LNCaP clone FGC (cell line): ENCODE measurements around the gene AQP2.

ENCODE experiments used
- DNase-seq: peaks from one replicate; pipeline ENCODE4 v3.0.0-alpha.2; 2011; ENCODE audit warnings: low read depth
- H3K4me3 ChIP-seq: 2 replicates; pipeline ENCODE4 v1.5.1; 2011; ENCODE audit warnings: mild to moderate bottlenecking, low read depth, low read length, control low read depth
- TF ChIP-seq, protein P1 (sequence below): IDR thresholded peaks from 2 replicates; pipeline ENCODE4 v1.5.1; 2012; ENCODE audit warnings: mild to moderate bottlenecking; ENCODE audit not compliant: control insufficient read depth, insufficient read depth; ENCODE audit errors: extremely low read depth

AQP2 gene

DNA sequence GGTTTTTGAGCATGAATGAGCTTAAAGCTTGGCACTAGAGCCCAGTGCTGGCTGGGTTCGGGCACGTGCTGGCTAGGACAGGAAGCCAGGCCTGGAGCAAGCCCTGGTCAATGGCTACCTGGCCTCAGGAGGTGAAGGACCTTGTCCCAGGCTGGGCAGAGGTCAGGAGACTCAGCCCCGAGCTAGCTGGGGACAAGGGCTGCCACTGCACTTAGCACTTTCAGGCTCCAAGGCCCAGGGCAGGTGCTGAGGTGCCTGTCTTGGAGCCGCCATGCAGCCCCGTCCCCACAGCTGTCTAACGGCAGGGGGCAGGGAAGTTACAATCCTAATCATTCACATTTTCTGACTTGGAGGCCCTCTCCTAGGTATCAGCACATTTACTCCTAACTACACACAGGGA lies 17.9 kb downstream of the AQP2 start:
- DNase-seq: no peak
- TF ChIP-seq, protein P1, sequence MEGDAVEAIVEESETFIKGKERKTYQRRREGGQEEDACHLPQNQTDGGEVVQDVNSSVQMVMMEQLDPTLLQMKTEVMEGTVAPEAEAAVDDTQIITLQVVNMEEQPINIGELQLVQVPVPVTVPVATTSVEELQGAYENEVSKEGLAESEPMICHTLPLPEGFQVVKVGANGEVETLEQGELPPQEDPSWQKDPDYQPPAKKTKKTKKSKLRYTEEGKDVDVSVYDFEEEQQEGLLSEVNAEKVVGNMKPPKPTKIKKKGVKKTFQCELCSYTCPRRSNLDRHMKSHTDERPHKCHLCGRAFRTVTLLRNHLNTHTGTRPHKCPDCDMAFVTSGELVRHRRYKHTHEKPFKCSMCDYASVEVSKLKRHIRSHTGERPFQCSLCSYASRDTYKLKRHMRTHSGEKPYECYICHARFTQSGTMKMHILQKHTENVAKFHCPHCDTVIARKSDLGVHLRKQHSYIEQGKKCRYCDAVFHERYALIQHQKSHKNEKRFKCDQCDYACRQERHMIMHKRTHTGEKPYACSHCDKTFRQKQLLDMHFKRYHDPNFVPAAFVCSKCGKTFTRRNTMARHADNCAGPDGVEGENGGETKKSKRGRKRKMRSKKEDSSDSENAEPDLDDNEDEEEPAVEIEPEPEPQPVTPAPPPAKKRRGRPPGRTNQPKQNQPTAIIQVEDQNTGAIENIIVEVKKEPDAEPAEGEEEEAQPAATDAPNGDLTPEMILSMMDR: no peak
- H3K4me3 ChIP-seq: no peak overlapping the region

GRCh38 chr12:49969027-49969426 lies 18.5 kb downstream of the AQP2 start:
- H3K4me3 ChIP-seq: no peak overlapping the region
- TF ChIP-seq, protein P1: no peak
- DNase-seq: no peak

- H3K4me3 ChIP-seq: no peak overlapping the region
- no peak for DNase-seq
- TF ChIP-seq, protein P1: no peak
These were observed 19.3 kb downstream of the AQP2 start for GRCh38 chr12:49969651-49970429.

DNA sequence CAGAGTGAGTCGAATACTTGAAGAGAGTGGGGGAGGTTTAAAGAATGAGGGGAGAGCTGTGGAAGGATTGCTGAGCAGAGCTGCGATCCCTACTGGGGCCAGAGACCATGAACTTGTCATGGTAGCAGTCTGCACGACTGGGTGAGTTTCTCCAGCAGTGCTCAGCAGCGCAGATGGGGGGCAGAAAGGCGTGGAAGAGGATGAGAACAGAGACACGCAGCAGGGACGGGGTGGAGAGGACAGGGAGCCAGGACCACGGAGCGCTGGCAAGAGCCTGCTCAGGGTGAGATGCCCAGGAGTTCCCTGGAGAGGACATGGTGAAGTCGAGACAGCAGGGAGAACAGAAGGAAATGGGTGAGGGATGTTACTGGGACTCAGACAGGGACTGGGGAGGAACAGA lies 20.1 kb downstream of the AQP2 start:
- no peak overlapping the region for H3K4me3 ChIP-seq
- TF ChIP-seq, protein P1: no peak
- no peak for DNase-seq

DNA sequence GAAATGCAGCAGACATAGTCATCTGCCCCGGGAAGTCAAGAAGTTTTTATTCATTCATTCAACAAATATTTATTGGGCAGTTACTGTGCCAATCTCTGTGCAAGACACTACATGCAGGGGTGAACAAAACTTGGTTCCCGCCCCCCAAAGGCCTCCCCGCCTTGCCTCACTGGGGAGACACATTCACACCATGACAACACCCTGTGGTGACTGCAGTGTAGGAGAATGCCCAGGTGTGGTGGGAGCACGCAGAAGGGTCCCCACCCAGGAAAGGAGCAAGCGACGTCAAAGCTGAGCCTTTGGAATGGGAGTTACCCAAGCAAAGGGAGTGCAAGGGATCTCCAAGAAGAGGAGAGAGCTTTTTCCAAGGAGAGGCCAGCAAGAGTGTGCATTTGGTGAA lies 20.6 kb downstream of the AQP2 start:
- TF ChIP-seq, protein P1: no peak
- no peak for DNase-seq
- no peak overlapping the region for H3K4me3 ChIP-seq

GRCh38 chr12:49972129-49972528 lies 21.6 kb downstream of the AQP2 start:
- H3K4me3 ChIP-seq: no peak overlapping the region
- DNase-seq: no peak
- TF ChIP-seq, protein P1: no peak
